ENCODE results near the gene EEF1AKMT1.
A peak's percentile ranks its signal among the peaks of the same experiment; 100 is the strongest.

The EEF1AKMT1 gene, protein sequence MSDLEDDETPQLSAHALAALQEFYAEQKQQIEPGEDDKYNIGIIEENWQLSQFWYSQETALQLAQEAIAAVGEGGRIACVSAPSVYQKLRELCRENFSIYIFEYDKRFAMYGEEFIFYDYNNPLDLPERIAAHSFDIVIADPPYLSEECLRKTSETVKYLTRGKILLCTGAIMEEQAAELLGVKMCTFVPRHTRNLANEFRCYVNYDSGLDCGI

DNA sequence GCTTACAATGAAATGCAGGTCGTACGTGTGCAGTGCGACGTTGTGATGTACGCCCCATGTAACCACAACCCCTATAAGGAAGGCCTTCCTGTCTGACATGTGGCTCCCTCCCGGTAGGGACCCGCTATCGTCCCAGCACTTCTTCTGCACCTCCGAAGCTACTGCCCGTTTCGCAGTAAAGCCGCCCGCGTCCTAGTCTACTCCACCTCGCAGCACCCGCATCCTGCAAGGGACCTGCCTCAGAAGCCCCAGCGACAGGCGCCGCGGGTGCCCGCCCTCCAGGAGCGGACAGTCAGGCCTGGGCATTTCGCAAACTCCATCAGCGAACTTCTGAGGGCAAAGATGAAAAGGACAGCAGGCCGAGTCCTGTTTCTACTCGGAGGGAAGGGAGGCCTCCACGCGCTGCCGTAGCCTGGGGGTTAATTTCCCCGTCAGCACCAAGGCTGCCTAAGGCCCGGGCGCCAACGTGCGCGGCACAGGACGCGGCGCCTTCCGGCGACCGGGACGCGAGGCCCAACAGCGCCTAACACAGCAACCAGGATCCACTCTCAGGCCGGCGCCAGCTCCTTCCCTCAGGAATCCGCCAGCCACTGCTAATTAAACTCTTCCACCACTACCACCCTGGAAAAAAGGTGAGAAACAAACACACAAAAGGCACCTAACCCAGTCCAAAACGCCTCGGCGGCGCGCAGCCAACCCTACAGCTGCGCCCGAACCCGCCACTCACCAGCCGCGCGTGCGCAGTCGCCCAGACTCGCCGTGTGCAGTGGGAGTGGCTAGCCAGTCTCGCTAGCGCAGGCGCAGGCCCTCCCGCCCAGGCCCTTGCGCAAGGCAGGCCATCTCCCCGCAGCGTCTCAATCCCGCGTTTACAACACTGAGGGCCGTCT is at the start of gene EEF1AKMT1:
Gene EEF1AKMT1, minus strand, starts transcription at position 768 of the 887 bp plus-strand sequence. CDS start 16,363 bp downstream, outside the sequence.
- TF ChIP-seq, protein P1, sequence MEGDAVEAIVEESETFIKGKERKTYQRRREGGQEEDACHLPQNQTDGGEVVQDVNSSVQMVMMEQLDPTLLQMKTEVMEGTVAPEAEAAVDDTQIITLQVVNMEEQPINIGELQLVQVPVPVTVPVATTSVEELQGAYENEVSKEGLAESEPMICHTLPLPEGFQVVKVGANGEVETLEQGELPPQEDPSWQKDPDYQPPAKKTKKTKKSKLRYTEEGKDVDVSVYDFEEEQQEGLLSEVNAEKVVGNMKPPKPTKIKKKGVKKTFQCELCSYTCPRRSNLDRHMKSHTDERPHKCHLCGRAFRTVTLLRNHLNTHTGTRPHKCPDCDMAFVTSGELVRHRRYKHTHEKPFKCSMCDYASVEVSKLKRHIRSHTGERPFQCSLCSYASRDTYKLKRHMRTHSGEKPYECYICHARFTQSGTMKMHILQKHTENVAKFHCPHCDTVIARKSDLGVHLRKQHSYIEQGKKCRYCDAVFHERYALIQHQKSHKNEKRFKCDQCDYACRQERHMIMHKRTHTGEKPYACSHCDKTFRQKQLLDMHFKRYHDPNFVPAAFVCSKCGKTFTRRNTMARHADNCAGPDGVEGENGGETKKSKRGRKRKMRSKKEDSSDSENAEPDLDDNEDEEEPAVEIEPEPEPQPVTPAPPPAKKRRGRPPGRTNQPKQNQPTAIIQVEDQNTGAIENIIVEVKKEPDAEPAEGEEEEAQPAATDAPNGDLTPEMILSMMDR (conservative IDR thresholded peaks at IDR 0.05), result no peak
- peak; percentile 99 for TF ChIP-seq ZFX (IDR thresholded peaks at IDR 0.05)
- peak within 1 kb of the TSS; percentile 92 for H3K27ac ChIP-seq

DNA sequence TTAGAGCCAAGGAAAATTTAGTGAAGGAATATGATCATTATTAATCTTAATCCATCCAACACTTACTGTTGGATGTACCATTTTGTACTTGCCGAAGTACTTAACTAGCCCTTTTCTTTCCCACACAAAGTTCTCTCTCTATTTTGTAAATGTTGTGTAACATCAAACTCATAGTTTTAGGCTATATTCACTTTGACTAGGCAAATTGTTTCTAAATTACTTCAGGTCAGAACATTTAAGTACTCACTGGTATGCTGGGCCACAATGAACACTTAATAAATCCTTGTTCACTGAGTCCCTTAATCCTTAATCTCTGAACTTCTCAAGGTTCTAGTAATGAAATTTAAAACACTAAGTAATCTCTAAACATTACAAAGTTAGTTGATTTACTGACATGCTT is 49.3 kb upstream of the EEF1AKMT1 start:
- H3K27ac ChIP-seq, result no peak overlapping the region
- TF ChIP-seq ZFX (IDR thresholded peaks at IDR 0.05), result no peak
- TF ChIP-seq, protein P1 (conservative IDR thresholded peaks at IDR 0.05), result no peak

DNA sequence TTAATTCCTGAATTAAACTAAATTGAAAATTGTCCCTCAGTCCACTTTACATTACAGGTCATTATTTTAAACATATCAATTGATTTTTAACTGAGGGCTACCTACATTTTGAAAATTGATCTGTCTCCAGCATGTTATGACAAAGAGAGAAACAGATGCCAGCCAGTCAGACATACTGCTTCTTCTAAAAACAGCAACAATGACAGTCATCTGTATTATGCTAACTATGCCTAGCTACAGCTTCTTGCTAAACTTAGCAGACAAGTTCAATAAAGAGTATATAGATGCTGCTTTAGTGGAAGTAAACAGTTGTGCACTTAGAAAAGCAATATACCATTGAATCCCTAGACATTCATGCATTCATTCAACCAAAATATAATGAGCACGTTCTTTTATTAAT is 48.6 kb upstream of the EEF1AKMT1 start:
- no peak for TF ChIP-seq ZFX (IDR thresholded peaks at IDR 0.05)
- TF ChIP-seq, protein P1 (conservative IDR thresholded peaks at IDR 0.05), result no peak
- H3K27ac ChIP-seq, result no peak overlapping the region

DNA sequence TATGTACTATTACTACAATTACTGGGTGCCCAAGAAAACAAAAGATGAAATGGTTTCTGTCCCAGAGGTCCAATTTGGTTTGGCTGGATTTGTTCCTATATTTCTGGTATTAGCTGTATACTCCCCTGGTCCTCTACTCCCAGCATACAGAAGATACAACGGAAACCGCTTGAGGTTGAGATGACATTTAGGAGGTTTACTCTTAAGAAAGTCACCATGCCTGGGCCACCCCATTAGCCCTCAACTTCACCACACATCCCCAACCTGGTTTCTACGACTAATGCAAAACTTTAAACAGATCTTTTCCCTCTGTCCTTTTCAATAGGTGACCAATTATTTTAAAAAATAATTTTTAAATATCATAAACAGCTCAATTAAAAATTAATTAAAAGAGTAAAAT is 46.0 kb upstream of the EEF1AKMT1 start:
- no peak for TF ChIP-seq ZFX (IDR thresholded peaks at IDR 0.05)
- TF ChIP-seq, protein P1 (conservative IDR thresholded peaks at IDR 0.05), result no peak
- H3K27ac ChIP-seq, result no peak overlapping the region

DNA sequence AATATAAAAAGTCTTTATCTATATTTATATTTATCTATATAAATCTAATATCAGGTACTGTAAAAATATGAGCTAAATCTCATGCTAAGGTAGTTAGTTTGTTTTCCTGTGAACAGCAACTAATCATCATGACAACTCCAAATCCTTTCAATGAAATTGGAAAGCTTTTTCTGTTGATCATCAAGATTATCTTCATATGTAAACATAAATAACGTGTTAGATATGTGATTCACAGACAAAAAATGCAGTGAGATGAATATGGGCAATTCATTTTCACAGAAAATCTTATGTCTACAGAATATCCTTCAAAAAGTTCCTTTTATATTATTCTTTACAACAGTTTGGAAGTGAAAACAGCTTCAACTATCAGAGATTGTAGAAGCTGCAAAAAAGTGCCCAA is 41.7 kb upstream of the EEF1AKMT1 start:
- no peak overlapping the region for H3K27ac ChIP-seq

DNA sequence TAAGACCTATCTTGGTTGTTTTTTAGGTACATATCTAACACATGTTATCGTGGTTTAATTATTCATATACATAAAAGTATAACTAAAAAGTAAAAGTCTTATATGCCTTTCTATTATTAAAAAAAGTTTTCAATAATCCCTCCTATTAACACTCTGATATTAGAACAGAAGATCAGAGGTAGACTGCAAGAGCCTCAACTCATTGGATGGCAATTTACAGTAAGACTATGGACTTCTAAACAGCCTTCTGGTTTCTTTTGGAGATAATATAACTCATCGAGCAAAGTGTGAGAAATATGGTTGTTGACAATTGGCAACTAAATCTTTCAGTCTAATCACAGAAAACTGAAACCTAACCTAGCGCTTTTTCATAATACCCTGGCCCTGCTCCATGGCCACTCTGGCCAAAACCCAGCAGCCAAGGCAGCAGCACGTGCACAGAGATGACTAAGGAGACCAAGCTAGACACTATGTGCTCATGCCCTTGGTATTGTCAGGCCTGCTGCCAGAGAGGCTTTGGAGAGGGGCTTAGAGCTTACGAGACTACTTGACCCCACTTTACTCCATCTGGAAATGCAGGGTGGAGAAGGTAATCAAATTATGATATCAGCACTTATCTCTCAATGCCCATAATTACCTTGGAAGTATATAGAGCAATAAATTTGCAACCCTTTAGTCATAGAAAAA is 40.6 kb upstream of the EEF1AKMT1 start:
- H3K27ac ChIP-seq, result no peak overlapping the region
- TF ChIP-seq, protein P1 (conservative IDR thresholded peaks at IDR 0.05), result no peak
- no peak for TF ChIP-seq ZFX (IDR thresholded peaks at IDR 0.05)

More for the DNA sequence above, 41.7 kb upstream of the EEF1AKMT1 start:
- TF ChIP-seq, protein P1 (conservative IDR thresholded peaks at IDR 0.05), result no peak
- no peak for TF ChIP-seq ZFX (IDR thresholded peaks at IDR 0.05)
